Activated CD4-positive, alpha-beta T cell treated with anti-CD3 and anti-CD28 coated beads for 36 hours (primary cell): ENCODE results near the gene MMP24. TPM values are rescaled to one million over a fixed set of nuclear protein-coding genes. Genes with fewer than 3 reads are reported as not detected.

ENCODE experiments used
- ATAC-seq: fragments of 200-7000 bp; cut with Tn5 transposase; one replicate; pipeline ENCODE4 v1.10.0; 2021; ENCODE audit warnings: mild to moderate bottlenecking, moderate library complexity
- CTCF ChIA-PET: fragments of 350-600 bp; sonication (Branson Sonifier 250); formaldehyde crosslinking; loops from one replicate; lab custom pipeline; 2021; ENCODE audit warnings: antibody characterized with exemption; lab: Charles Lee
- POLR2A ChIA-PET: fragments of 350-600 bp; sonication (Branson Sonifier 250); formaldehyde crosslinking; loops from one replicate; lab custom pipeline; 2021; ENCODE audit warnings: antibody characterized with exemption, inconsistent platforms; lab: Charles Lee
- DNase-seq: peaks from one replicate; pipeline ENCODE4 v3.0.0-alpha.2; 2020
- H3K27ac Mint-ChIP-seq: one replicate; pipeline ENCODE4 v1.8.0; 2021; ENCODE audit warnings: mixed read lengths
- H3K27me3 Mint-ChIP-seq: one replicate; pipeline ENCODE4 v1.8.0; 2021; ENCODE audit warnings: mixed read lengths
- H3K36me3 Mint-ChIP-seq: one replicate; pipeline ENCODE4 v1.8.0; 2021; ENCODE audit warnings: low read depth, mixed read lengths
- H3K4me1 Mint-ChIP-seq: one replicate; pipeline ENCODE4 v1.8.0; 2021; ENCODE audit warnings: mixed read lengths
- H3K4me3 Mint-ChIP-seq: one replicate; pipeline ENCODE4 v1.8.0; 2021; ENCODE audit warnings: mild to moderate bottlenecking, moderate library complexity, mixed read lengths
- H3K9me3 Mint-ChIP-seq: one replicate; pipeline ENCODE4 v1.8.0; 2021; ENCODE audit warnings: low read depth, mixed read lengths
- intact Hi-C, 2 experiments: fragments of 100-400 bp; cut with DNase I in 1 of 2; cut with micrococcal nuclease in 1 of 2; formaldehyde crosslinking; loops; one replicate each; pipeline versions ENCODE4 v1.14.2 to v1.15.1; 2022 to 2024; cut with DNase I, micrococcal nuclease
- total RNA-seq, 2 experiments: library from RNA; stranded (reverse); gene quantifications; one replicate each; pipeline ENCODE4 v1.2.3, GENCODE V29; 2021

MMP24 gene
- total RNA-seq, 2 experiments from 2014 or later, result not detected

GRCh38 chr20:35283441-35284266 is 57.2 kb downstream of the MMP24 start:
- Mint-ChIP-seq H3K4me1 (peaks cover 23% of the 10 kb centered on the region), H3K27me3 (no peaks in the 10 kb centered on the region), H3K9me3 (no peaks in the 10 kb centered on the region), H3K4me3 (peak overlapping the region; percentile 81), H3K27ac (peak overlapping the region; percentile 91), H3K36me3 (peaks cover 42% of the 10 kb centered on the region)
- ATAC-seq (peak; percentile 25), DNase-seq (peak; percentile 58)
- intact Hi-C loops, result loop anchor here in 1 of 2 experiments (1.0 to 2.0 kb wide), 5 partner anchors 22 to 669 kb away; partner anchors contain the start of genes GSS, MYH7B and TRPC4AP
- CTCF ChIA-PET, result interaction anchor here (0.6 to 1.5 kb wide), 11 partner anchors 9 to 721 kb away, joined by 3 to 7 read pairs (median 3); partner anchors contain the start of genes EDEM2 and SCAND1
- POLR2A ChIA-PET, result interaction anchor here (0.5 to 1.5 kb wide), 8 partner anchors 11 to 855 kb away, joined by 3 to 5 read pairs (median 3); partner anchors contain the start of gene SCAND1

GRCh38 chr20:35284267-35284991 is 57.9 kb downstream of the MMP24 start, which contains the start of gene EIF6:
TSS of gene EIF6 (minus strand) at chr20:35284772. CDS start at chr20:35284487, 285 bp downstream.
- Mint-ChIP-seq H3K4me3 (peak within 1 kb of the TSS; percentile 81), H3K27me3 (no peaks in the 10 kb centered on the region), H3K9me3 (no peaks in the 10 kb centered on the region), H3K4me1 (peaks cover 23% of the 10 kb centered on the region), H3K36me3 (peaks cover 37% of the 10 kb centered on the region), H3K27ac (peak within 1 kb of the TSS; percentile 91)
- ATAC-seq (peak; percentile 85), DNase-seq (peak; percentile 88)
- ChIA-PET POLR2A (interaction anchor here (0.5 to 1.5 kb wide), 9 partner anchors 13 to 1558 kb away, joined by 3 to 5 read pairs (median 3); partner anchors contain the start of genes SCAND1 and UQCC1), CTCF (interaction anchor here (0.7 to 1.5 kb wide), 7 partner anchors 9 to 722 kb away, joined by 3 to 7 read pairs (median 3); partner anchors contain the start of gene SCAND1)
- intact Hi-C loops, result loop anchor here in 1 of 2 experiments (1.0 to 2.0 kb wide), 5 partner anchors 21 to 668 kb away; partner anchors contain the start of genes GSS, MYH7B and TRPC4AP

GRCh38 chr20:35284992-35285805 is 58.7 kb downstream of the MMP24 start:
- Mint-ChIP-seq H3K4me1 (peaks cover 23% of the 10 kb centered on the region), H3K27ac (peak overlapping the region; percentile 91), H3K4me3 (peak overlapping the region; percentile 81), H3K9me3 (no peaks in the 10 kb centered on the region), H3K27me3 (no peaks in the 10 kb centered on the region), H3K36me3 (peaks cover 30% of the 10 kb centered on the region)
- intact Hi-C loops, result loop anchor here in 1 of 2 experiments (1.0 to 2.0 kb wide), 5 partner anchors 20 to 668 kb away; partner anchors contain the start of genes GSS, MYH7B and TRPC4AP
- ChIA-PET CTCF (interaction anchor here (0.8 to 1.5 kb wide), 7 partner anchors 10 to 669 kb away, joined by 3 to 7 read pairs (median 3); partner anchors contain the start of gene SCAND1), POLR2A (interaction anchor here (0.6 to 1.5 kb wide), 4 partner anchors 14 to 1558 kb away, joined by 3 to 5 read pairs (median 4); partner anchors contain the start of gene UQCC1)
- DNase-seq (no peak), ATAC-seq (no peak)

GRCh38 chr20:35285806-35286076 is 59.3 kb downstream of the MMP24 start:
- no peak for DNase-seq
- no peaks in the 10 kb centered on the region for H3K27me3 Mint-ChIP-seq
- H3K4me1 Mint-ChIP-seq, result peaks cover 23% of the 10 kb centered on the region
- intact Hi-C loops, result loop anchor here in 1 of 2 experiments (2.0 kb wide), 1 partner anchor 667 kb away; no protein-coding TSS in a partner anchor
- CTCF ChIA-PET, result interaction anchor here (1.4 kb wide), 1 partner anchor 18 kb away, joined by 6 read pairs; no protein-coding TSS in a partner anchor
- H3K9me3 Mint-ChIP-seq, result no peaks in the 10 kb centered on the region
- peak overlapping the region; percentile 91 for H3K27ac Mint-ChIP-seq
- H3K36me3 Mint-ChIP-seq, result peaks cover 24% of the 10 kb centered on the region
- POLR2A ChIA-PET, result no interaction called here
- peak overlapping the region; percentile 81 for H3K4me3 Mint-ChIP-seq
- no peak for ATAC-seq

GRCh38 chr20:35286077-35286898 is 59.8 kb downstream of the MMP24 start:
- Mint-ChIP-seq H3K27ac (peak overlapping the region; percentile 91), H3K9me3 (no peaks in the 10 kb centered on the region), H3K27me3 (no peaks in the 10 kb centered on the region), H3K4me3 (peak overlapping the region; percentile 81), H3K36me3 (peaks cover 24% of the 10 kb centered on the region), H3K4me1 (peaks cover 23% of the 10 kb centered on the region)
- ChIA-PET POLR2A (no interaction called here), CTCF (interaction anchor here (0.6 to 1.4 kb wide), 2 partner anchors 16 to 17 kb away, joined by 5 to 6 read pairs; no protein-coding TSS in a partner anchor)
- DNase-seq (no peak), ATAC-seq (no peak)
- intact Hi-C loops, result no loop called here

- H3K9me3 Mint-ChIP-seq, result no peaks in the 10 kb centered on the region
- ChIA-PET POLR2A (no interaction called here), CTCF (interaction anchor here (0.6 to 1.4 kb wide), 2 partner anchors 15 to 16 kb away, joined by 5 to 6 read pairs; no protein-coding TSS in a partner anchor)
- intact Hi-C loops, result no loop called here
- ATAC-seq (no peak), DNase-seq (no peak)
- peaks cover 21% of the 10 kb centered on the region for H3K4me1 Mint-ChIP-seq
- H3K4me3 Mint-ChIP-seq, result no peak overlapping the region
- no peaks in the 10 kb centered on the region for H3K27me3 Mint-ChIP-seq
- H3K36me3 Mint-ChIP-seq, result peaks cover 18% of the 10 kb centered on the region
- no peak overlapping the region for H3K27ac Mint-ChIP-seq
These were observed 60.5 kb downstream of the MMP24 start for GRCh38 chr20:35286899-35287508.

GRCh38 chr20:35287509-35288324 is 61.2 kb downstream of the MMP24 start:
- no peak overlapping the region for H3K4me3 Mint-ChIP-seq
- intact Hi-C loops, result no loop called here
- peaks cover 17% of the 10 kb centered on the region for H3K4me1 Mint-ChIP-seq
- H3K27me3 Mint-ChIP-seq, result no peaks in the 10 kb centered on the region
- no peaks in the 10 kb centered on the region for H3K9me3 Mint-ChIP-seq
- peaks cover 12% of the 10 kb centered on the region for H3K36me3 Mint-ChIP-seq
- ATAC-seq, result no peak
- no peak for DNase-seq
- POLR2A ChIA-PET, result no interaction called here
- CTCF ChIA-PET, result no interaction called here
- H3K27ac Mint-ChIP-seq, result no peak overlapping the region

- no peaks in the 10 kb centered on the region for H3K9me3 Mint-ChIP-seq
- ATAC-seq, result no peak
- no peak for DNase-seq
- ChIA-PET CTCF (no interaction called here), POLR2A (interaction anchor here (1.1 kb wide), 1 partner anchor 14 kb away, joined by 3 read pairs; no protein-coding TSS in a partner anchor)
- no peak overlapping the region for H3K27ac Mint-ChIP-seq
- peaks cover 13% of the 10 kb centered on the region for H3K4me1 Mint-ChIP-seq
- no peak overlapping the region for H3K4me3 Mint-ChIP-seq
- intact Hi-C loops, result no loop called here
- H3K36me3 Mint-ChIP-seq, result peaks cover 8% of the 10 kb centered on the region
- H3K27me3 Mint-ChIP-seq, result no peaks in the 10 kb centered on the region
These were observed 62.0 kb downstream of the MMP24 start for GRCh38 chr20:35288325-35289060.
